GM18511 (cell line): Measurements from ENCODE around the gene TSC1.
"Not testable (repeated sequence)": the region's sequence is repeated elsewhere in the genome, so short reads cannot be mapped to it uniquely, and the experiment has no call there.

Experiments used
- ATAC-seq: cut with Tn5 transposase; IDR thresholded peaks from one replicate; pipeline ENCODE4 v1.9.1; 2021; ENCODE audit warnings: mild to moderate bottlenecking, moderate library complexity; ENCODE audit not compliant: unreplicated experiment

TSC1 gene

DNA sequence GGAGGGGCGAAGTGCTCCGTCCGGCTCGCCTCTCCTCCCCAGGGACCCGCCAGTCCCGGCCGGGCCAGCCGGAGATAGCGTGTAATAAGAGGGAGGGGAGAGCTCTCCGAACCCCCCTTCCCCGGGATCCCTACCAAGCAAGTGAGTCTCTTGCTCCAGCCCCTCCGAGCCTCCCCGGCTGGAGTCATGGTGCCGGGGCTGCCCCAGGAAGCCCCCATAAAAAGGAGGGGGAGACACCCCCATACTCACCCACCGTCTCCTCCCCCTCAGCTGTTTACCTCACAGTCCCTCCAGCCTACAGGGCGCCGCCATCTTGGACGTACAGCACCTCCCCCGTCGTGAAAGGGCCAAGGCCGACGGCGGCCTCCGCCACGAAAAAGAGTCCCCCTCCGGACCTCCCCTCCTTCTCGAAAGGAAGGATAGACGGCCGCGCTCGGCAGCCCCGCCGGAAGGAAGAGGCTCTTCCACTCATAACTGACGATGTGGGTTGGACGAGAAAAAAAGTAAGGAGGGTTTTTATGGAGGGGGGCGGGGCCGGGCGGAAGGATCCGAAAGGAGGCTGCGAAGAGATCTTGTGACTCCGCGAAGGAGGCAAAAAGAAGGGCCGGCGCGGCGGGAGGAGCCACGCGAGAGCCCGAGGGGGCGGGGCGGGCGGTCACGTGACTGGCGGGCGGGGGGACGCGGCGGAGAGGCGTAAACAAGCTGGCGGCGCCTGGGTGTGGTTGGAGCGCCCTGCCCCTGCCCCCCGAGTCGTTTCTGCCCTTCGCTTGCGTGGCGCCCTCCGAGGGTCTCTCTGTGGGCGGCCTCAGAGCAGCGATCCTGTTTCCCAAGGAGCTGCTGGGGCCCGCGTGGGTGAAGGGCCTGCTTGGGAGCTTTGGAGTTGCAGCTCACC is at the start of gene TSC1:
Gene TSC1, minus strand, starts transcription at position 323 of the 892 bp plus-strand sequence. CDS start 15,744 bp downstream, outside the sequence.
- peak; percentile 64 for ATAC-seq

DNA sequence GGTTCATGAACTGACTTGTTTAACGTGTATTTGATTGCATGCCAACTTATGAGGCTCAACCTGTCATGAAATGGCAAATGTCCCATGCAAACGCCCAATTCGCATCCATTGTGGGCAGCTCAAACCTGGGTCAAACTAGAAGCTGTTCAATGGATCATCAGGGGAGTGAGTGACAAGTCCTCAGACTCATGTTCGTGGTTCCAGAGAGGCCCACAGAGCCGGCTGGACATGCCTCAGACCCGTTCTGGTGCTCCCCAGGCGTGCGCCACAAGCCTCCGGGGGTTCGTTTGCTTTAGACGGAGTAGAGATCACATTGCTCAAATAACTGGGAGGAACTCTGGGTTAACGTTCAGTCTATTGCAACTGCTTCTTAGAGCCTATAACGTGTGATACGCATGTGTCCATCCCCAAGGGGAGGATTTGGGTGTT is 49.1 kb upstream of the TSC1 start:
- no peak for ATAC-seq

DNA sequence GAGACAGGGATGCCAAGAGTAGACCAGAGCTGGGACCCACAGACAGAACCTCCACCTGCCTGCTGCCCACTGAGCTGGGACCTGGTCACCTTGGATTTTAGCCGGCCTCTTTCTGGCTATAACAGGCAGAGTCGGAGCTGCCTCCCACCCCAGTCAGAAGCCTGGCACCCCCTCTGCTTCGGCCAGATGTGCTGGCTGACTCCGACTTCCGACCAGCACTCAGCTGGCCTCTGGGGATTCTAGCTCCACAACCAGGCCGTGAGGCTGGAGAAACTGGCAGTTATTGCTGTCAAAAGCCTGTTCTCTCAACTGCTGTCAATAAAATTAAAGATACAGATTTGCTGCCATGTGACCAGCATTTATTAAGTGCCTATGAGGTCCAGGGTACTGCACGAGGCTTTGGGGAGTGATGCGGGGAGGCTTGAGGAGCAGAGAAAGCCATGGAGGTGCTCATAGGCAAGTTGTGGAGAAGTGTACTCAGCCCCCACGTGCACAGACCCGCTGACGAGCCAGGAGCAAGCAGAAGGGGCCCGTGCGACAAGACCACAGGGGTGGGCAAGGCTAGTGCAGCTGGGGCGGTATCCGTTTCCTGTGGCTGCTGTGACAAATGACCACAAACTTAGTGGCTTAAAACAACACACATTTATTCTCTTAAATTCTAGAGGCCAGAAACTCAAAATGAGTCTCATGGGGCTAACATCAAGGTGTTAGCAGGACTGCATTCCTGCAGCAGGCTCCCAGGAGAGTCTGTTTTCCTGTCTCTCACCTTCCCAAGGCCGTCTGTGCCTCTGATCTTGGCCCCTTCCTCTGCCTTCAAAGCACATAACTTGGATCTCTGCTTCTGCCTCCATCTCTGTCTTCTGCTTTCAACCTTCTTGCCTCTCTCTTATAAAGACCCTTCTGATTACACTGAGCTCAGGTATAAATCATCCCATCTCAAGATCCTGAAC is 47.2 kb upstream of the TSC1 start:
- ATAC-seq = no peak

DNA sequence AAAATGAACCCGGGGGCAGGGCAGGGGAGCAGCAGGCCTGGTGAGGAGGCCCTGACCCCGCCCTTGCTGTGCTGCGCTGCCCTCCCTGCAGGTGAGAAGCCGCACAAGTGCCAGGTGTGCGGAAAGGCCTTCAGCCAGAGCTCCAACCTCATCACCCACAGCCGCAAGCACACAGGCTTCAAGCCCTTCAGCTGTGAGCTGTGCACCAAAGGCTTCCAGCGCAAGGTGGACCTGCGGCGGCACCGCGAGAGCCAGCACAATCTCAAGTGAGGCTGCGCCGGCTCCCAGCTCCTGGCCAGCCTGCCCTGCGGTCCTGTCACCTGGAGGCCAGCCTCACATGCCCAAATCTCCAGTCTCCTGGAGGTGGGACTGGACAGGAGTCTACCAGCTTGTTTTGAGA is 46.4 kb upstream of the TSC1 start:
- ATAC-seq = no peak

- ATAC-seq = not testable (repeated sequence)
Measured at GRCh38 chr9:132989998-132990557, 45.7 kb upstream of the TSC1 start.

DNA sequence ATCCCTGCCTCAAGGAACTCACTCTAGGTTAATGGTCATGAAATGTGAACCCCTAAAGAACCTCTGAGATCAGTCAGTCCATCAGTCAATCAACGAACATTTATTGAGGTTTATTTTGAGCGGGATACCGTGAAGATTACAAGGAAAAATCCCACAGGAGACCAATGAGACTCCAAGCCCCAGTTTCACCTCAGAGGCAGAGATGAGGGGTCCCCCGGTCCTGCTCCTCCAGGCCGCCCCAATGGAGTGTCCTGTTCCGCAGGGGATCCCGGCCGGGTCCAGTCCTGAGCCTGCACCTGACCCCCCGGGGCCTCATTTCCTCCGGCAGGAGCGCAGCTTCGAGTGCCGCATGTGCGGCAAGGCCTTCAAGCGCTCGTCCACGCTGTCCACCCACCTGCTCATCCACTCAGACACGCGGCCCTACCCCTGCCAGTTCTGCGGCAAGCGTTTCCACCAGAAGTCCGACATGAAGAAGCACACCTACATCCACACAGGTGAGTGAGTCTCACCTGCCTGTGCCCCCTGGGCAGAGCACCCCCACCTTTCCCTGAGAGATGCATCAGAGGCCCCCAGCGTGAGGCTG is 45.1 kb upstream of the TSC1 start:
- no peak for ATAC-seq

GRCh38 chr9:132989014-132989310 is 44.5 kb upstream of the TSC1 start:
- ATAC-seq = no peak

DNA sequence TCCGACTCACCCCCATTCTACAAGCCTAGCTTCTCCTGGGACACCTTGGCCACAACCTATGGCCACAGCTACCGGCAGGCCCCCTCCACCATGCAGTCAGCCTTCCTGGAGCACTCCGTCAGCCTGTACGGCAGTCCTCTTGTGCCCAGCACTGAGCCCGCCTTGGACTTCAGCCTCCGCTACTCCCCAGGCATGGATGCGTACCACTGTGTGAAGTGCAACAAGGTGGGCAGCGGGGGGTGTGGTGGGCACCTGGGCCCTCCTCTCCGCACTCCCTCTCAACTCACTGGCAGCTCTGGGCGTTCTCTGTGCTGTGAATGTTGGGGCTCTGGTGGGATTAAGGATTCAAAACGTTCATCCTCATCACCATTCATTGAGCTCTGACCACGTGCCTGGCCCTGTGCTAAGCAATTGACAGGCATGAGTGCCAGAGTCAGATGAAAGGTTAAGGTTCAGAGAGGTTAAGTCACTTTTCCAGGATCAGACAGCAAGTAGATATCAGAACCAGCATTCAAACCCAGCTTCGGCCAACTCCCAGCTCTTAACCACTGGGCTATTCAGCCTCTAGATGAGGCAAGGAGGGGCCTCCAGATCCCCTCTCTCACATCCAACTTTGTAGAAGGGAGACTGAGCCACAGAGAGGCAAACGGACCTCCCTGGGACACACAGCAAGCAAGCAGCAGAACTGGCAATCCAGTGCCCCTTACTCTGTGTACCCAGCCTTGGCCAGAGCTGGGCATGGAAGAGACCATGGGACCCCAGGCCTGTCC is 44.0 kb upstream of the TSC1 start:
- ATAC-seq = no peak

GRCh38 chr9:132986640-132987620 is 42.5 kb upstream of the TSC1 start:
- ATAC-seq = no peak

- no peak for ATAC-seq
Measured at GRCh38 chr9:132986114-132986513, 41.7 kb upstream of the TSC1 start.

- no peak for ATAC-seq
Measured at GRCh38 chr9:132985489-132985888, 41.1 kb upstream of the TSC1 start.

GRCh38 chr9:132985071-132985350 is 40.6 kb upstream of the TSC1 start:
- no peak for ATAC-seq

- no peak for ATAC-seq
Measured at GRCh38 chr9:132984202-132985070, 40.0 kb upstream of the TSC1 start.

- no peak for ATAC-seq
Measured at GRCh38 chr9:132983491-132984201, 39.2 kb upstream of the TSC1 start.

DNA sequence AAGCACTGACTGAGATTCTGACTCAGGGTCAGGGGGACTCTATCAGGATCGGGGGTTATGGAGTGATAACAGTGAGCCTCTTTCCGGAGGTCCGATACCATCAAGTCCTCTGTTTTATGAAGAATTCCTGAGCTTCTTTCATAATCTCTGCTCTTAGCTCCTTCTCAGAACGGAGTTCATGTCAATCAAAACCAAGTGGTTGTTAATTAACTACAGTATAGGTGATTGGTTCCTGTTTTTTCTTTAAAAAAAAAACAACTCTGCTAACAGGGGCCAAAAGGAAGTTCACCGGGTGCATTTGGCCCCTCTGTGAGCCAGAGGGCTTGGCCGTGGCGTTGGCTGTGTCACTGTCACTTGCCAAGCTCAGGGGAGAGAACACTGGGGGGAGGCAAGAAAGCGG is 38.0 kb upstream of the TSC1 start:
- peak; percentile 69 for ATAC-seq

GRCh38 chr9:132980157-132980556 is 35.7 kb upstream of the TSC1 start:
- no peak for ATAC-seq

DNA sequence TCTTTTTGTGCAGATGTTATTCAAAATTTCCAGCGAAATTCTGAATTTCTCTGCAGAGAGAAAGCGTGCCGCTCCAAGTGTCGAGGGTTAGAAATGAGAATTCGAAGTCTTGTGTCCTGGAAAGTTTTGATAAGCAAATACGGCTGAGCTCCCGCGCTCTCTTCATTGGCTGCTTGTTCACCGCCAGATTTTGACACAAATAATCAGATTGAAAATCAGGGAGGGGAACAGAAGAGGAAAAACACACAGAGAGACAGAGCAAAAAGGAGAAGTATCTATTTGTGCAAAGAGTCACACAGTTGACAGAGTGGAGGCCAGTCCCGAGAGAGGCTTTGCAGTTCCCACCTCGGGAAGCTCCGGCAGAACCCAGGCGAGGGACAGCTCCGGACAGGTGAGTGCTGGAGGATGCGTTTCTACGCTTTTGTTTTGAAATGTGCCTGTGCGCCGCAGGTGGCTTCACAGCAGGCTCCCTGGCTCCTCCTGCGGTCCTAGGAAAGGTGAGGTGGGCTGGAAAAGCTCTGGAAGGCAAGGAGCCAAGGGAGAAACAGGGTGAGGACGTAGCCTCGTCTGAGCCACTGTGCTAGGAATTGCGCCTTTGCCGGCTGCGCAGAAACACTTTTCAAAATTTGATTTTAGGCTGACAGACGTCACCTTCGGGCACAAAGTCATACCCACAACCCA is 34.2 kb upstream of the TSC1 start, which contains the start of gene GFI1B:
Gene GFI1B, plus strand, starts transcription at position 244 of the 681 bp plus-strand sequence. CDS start 7,985 bp downstream, outside the sequence.
- ATAC-seq = no peak
